Heart right ventricle (tissue), 16 donors: ENCODE data around the gene SYNJ2. TPM values are rescaled to one million over a fixed set of nuclear protein-coding genes. Genes with fewer than 3 reads are reported as not detected.

ENCODE experiments used
- ATAC-seq, 8 donors: fragments of 200-7000 bp; cut with Tn5 transposase; one replicate each; pipeline ENCODE4 v1.9.1; 2020; ENCODE audit warnings: mild to moderate bottlenecking in 8 of 8, moderate library complexity in 8 of 8, moderate number of reproducible peaks in 1 of 8
- DNase-seq, 2 donors: peaks; one replicate each; pipeline ENCODE4 v3.0.0-alpha.2; 2020
- H3K27ac ChIP-seq, 10 donors: fragments of 200-600 bp; sonication (generic) in 2 of 10; one replicate each; pipeline versions ENCODE4 v1.5.0 to v1.8.0; 2020 to 2022; ENCODE audit warnings: mild to moderate bottlenecking in 3 of 10
- H3K27me3 ChIP-seq, 7 donors: fragments of 200-600 bp; one replicate each; pipeline ENCODE4 v1.8.0; 2021 to 2022; ENCODE audit warnings: mild to moderate bottlenecking in 2 of 7
- H3K36me3 ChIP-seq, 9 donors: fragments of 200-600 bp; sonication (generic) in 1 of 9; one replicate each; pipeline versions ENCODE4 v1.5.0 to v1.8.0; 2020 to 2022; ENCODE audit warnings: mild to moderate bottlenecking in 2 of 9
- H3K4me1 ChIP-seq, 9 donors: fragments of 200-600 bp; sonication (generic) in 1 of 9; one replicate each; pipeline versions ENCODE4 v1.5.0 to v1.8.0; 2020 to 2022; ENCODE audit warnings: mild to moderate bottlenecking in 4 of 9
- H3K4me3 ChIP-seq, 10 donors: fragments of 200-600 bp; sonication (generic) in 2 of 10; one replicate each; pipeline versions ENCODE4 v1.5.0 to v1.8.0; 2020 to 2022; ENCODE audit warnings: mild to moderate bottlenecking in 7 of 10, moderate library complexity in 2 of 10
- H3K9me3 ChIP-seq, 11 donors: fragments of 200-600 bp in 10 of 11; sonication (generic) in 2 of 11; one replicate each; pipeline versions ENCODE4 v1.5.0 to v1.8.0; 2013 to 2022; ENCODE audit warnings: mild to moderate bottlenecking in 2 of 11, control low read depth in 1 of 11, moderate library complexity in 1 of 11
- WGBS, 2 donors: extraction: QIAGEN DNeasy Blood & Tissue Kit; methylation state at CpG; one replicate each; pipeline ENCODE4 v1.1.7; 2013; ENCODE audit warnings: inconsistent platforms in 1 of 2; 5-methylcytosine and 5-hydroxymethylcytosine counted together
- intact Hi-C, 10 donors: fragments of 100-400 bp; cut with DNase I; formaldehyde crosslinking; loops; one replicate each; pipeline versions ENCODE4 v1.11.1 to v1.14.2; 2022
- polyA plus RNA-seq, 2 donors: library from polyadenylated mRNA; stranded (reverse); fragments of 200-250 nt; gene quantifications; one replicate each; pipeline ENCODE4 v1.2.3, GENCODE V29; 2013
- total RNA-seq, 10 donors: library from RNA; stranded (reverse); fragmentation: NEBNext Ultra II Directional in 3 of 10; extraction: Animal tissue kit (Norgen Biotek cat#: 25700) in 3 of 10; gene quantifications; one replicate each; pipeline versions ENCODE4 v1.2.1 to v1.2.4, GENCODE V29; 2021 to 2023
- TF ChIP-seq, protein P1 (sequence below), 9 donors: fragments of 200-600 bp; sonication (generic) in 2 of 9; IDR thresholded peaks; one replicate each; pipeline versions ENCODE4 v1.5.0 to v1.8.0; 2021 to 2022; ENCODE audit warnings: antibody characterized with exemption in 9 of 9, mild to moderate bottlenecking in 5 of 9, moderate library complexity in 1 of 9
- donor health status: Arrhythmogenic right ventricular cardiomyopathy.
- donor health status: ischemic (EF 13 %, LVEDD 7.1; RV severe dilation, severe dysfunction).
- donor health status: healthy with polysubstance abuse.
- donor health status: DM: no; HTN: yes; CAD: no.
- donor health status: DM: no; HTN: no; CAD: no.
- donor health status: ischemic (EF 25% LVEDD 6.9; RV normal size, moderate dysfunction).
- donor health status: ischemic (EF 25% LVEDD 5.7; RV mildly dilated, moderate dysfunction).
- donor health status: healthy.
- donor health status: DM: yes; HTN: yes; CAD: no.
- donor health status: Ischemic cardiomyopathy.
- donor health status: ischemic (EF 35%, LVEDD 5.7; RV mildly dilated, moderate dysfunction).
- donor health status: nonischemic (EF 11% LVEDD 7.7; RV severe dilation, severe dysfunction).
- donor health status: DM: yes; HTN: yes; CAD: no.
- donor health status: PGD.
- donor health status: ischemic (EF 29% LVEDD 5.4; RV normal size, mild dysfunction).
- donor health status: nonischemic (EF 23%, LVEDD 6.1; RV moderate dilation, normal function).

SYNJ2 gene
- total and polyA plus RNA-seq, 12 donors = 14.0 to 27.8 (median 19.0) TPM

DNA sequence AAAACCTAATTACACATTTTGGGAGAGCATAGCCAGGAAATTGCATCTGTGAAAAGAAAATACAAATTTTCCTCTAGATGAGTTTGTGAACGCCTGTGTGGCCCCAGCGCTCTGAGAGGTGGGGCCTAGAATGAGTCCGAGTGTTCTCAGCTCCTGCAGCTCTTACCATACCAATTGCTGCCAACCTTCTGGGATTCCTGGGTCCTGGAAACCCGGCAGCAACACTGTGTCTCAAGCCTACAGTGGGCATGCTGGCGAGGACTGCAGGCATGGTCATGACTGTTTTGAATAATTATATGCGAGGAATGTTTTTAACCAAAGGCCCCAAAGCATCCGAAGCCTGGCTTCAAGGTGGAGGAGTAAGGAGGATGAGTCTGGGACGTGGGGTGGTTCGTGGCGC is 96.0 kb downstream of the SYNJ2 start:
- TF ChIP-seq, protein P1, sequence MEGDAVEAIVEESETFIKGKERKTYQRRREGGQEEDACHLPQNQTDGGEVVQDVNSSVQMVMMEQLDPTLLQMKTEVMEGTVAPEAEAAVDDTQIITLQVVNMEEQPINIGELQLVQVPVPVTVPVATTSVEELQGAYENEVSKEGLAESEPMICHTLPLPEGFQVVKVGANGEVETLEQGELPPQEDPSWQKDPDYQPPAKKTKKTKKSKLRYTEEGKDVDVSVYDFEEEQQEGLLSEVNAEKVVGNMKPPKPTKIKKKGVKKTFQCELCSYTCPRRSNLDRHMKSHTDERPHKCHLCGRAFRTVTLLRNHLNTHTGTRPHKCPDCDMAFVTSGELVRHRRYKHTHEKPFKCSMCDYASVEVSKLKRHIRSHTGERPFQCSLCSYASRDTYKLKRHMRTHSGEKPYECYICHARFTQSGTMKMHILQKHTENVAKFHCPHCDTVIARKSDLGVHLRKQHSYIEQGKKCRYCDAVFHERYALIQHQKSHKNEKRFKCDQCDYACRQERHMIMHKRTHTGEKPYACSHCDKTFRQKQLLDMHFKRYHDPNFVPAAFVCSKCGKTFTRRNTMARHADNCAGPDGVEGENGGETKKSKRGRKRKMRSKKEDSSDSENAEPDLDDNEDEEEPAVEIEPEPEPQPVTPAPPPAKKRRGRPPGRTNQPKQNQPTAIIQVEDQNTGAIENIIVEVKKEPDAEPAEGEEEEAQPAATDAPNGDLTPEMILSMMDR (IDR thresholded peaks at IDR 0.05) = no peak
- H3K4me1 ChIP-seq = peaks cover 0 to 11% (median 4%) of the 10 kb centered on the region in 9 donors
- 95 to 96% methylated on average over 10 of the region's 10 CpGs for WGBS, 2 donors
- H3K9me3 ChIP-seq = no peaks in the 10 kb centered on the region
- DNase-seq (no peak), ATAC-seq (peak in 1 of 8 donors; percentile 9)
- H3K36me3 ChIP-seq = peaks cover 0 to 96% (median 25%) of the 10 kb centered on the region in 9 donors
- intact Hi-C loops = loop anchor here in 5 of 10 donors (10.0 kb wide), 3 partner anchors 143 to 753 kb away; partner anchors contain the start of gene TMEM242 (in 1 of the 5)
- H3K27ac ChIP-seq = no peak overlapping the region
- H3K27me3 ChIP-seq = no peaks in the 10 kb centered on the region
- no peak overlapping the region for H3K4me3 ChIP-seq

GRCh38 chr6:158078320-158078719 is 96.7 kb downstream of the SYNJ2 start:
- TF ChIP-seq, protein P1 (IDR thresholded peaks at IDR 0.05) = no peak
- H3K9me3 ChIP-seq = no peaks in the 10 kb centered on the region
- ATAC-seq = no peak
- H3K4me3 ChIP-seq = no peak overlapping the region
- WGBS, 2 donors = 79 to 89% methylated on average over 7 of the region's 7 CpGs
- H3K36me3 ChIP-seq = peaks cover 0 to 99% (median 27%) of the 10 kb centered on the region in 9 donors
- peaks cover 0 to 9% (median 4%) of the 10 kb centered on the region in 9 donors for H3K4me1 ChIP-seq
- no peaks in the 10 kb centered on the region for H3K27me3 ChIP-seq
- DNase-seq = no peak
- no peak overlapping the region for H3K27ac ChIP-seq
- intact Hi-C loops = loop anchor here in 5 of 10 donors (10.0 kb wide), 3 partner anchors 144 to 754 kb away; partner anchors contain the start of gene TMEM242 (in 1 of the 5)

DNA sequence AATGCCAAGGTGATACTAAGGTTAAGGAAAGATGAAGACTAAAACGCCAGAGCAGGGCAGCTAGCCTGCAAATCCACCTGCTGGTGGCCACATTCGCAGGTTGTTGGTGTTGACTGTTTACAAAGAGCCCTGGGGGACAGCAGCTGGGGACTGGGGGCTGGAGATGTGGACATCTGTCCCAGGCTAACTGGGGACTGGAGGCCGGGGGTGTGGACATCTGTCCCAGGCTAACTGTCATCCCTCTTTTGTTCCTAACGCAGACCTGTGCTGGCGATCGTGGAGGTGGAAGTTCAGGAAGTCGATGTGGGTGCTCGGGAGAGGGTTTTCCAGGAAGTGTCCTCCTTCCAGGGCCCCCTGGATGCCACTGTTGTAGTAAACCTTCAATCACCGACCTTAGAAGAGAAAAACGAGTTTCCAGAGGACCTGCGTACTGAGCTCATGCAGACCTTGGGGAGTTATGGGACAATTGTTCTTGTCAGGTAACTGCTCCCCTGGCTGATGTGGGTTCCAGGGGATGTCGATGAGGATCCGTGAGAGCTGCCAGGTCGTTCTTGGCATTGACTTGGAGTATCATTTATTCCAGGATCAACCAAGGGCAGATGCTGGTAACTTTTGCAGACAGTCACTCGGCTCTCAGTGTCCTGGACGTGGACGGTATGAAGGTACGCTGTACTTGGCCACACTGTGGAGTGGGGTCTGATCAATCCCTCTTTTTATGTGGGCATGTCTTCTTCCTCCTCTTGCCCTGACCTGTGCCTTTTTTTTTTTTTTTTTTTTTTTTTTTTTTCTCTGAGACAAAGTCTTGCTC is 99.4 kb downstream of the SYNJ2 start:
- Histone ChIP-seq H3K4me3 (no peak overlapping the region), H3K27me3 (no peaks in the 10 kb centered on the region), H3K9me3 (no peaks in the 10 kb centered on the region), H3K36me3 (peaks cover 0 to 100% (median 52%) of the 10 kb centered on the region in 9 donors), H3K27ac (no peak overlapping the region), H3K4me1 (peaks cover 0 to 5% (median 0%) of the 10 kb centered on the region in 9 donors)
- DNase-seq (no peak), ATAC-seq (no peak)
- WGBS, 2 donors = 87 to 89% methylated on average over 18 of the region's 18 CpGs
- intact Hi-C loops = no loop called here
- TF ChIP-seq, protein P1 (IDR thresholded peaks at IDR 0.05) = no peak

DNA sequence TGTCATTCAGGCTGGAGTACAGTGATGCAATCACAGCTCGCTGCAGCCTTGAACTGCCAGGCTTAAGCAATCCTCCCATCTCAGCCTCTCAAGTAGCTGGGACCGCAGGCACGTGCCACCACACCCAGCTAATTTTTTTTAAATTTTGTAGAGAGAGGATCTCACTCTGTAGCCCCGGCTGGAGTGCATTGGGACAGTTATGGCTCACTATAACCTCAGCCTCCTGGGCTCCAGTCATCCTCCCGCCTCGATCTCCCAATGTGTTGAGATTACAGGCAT is 99.9 kb downstream of the SYNJ2 start:
- no peak for DNase-seq
- no peak for ATAC-seq
- Histone ChIP-seq H3K27ac (no peak overlapping the region), H3K27me3 (no peaks in the 10 kb centered on the region), H3K4me1 (peaks cover 0 to 9% (median 0%) of the 10 kb centered on the region in 9 donors), H3K4me3 (no peak overlapping the region), H3K36me3 (peaks cover 0 to 100% (median 55%) of the 10 kb centered on the region in 9 donors), H3K9me3 (no peaks in the 10 kb centered on the region)
- TF ChIP-seq, protein P1 (IDR thresholded peaks at IDR 0.05) = no peak
- WGBS, 2 donors = 91 to 96% methylated on average over 6 of the region's 6 CpGs
- intact Hi-C loops = no loop called here
